ENCODE data around the gene ACAD8.
A peak's percentile ranks its signal among the peaks of the same experiment; 100 is the strongest.
"Not testable (repeated sequence)": the region's sequence is repeated elsewhere in the genome, so short reads cannot be mapped to it uniquely, and the experiment has no call there.

The ACAD8 gene

GRCh38 chr11:134267966-134268365 lies 14.6 kb downstream of the ACAD8 start:
- no peak for DNase-seq

DNA sequence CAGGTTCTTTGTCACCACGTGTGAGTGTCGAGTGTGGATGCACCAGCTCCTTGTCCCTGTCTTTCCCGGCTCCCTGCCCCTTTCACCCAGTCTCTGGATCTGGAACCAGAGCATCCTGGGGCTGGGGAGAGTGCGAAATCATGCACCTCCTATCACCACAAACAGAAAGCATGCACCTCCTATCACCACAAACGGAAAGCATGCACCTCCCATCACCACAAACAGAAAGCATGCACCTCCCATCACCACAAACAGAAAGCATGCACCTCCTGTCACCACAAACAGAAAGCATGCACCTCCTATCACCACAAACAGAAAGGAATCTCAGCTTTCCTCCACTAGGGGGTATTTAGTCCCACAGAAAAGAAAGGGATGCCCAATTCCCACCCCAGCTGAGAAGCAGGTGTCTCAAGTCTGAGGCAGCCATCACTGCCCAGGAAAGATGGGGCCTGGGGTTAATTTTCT lies 16.9 kb downstream of the ACAD8 start:
- DNase-seq, result peak in 1 of 5 donors; percentile 83

GRCh38 chr11:134271978-134272377 lies 18.6 kb downstream of the ACAD8 start:
- no peak for DNase-seq

DNA sequence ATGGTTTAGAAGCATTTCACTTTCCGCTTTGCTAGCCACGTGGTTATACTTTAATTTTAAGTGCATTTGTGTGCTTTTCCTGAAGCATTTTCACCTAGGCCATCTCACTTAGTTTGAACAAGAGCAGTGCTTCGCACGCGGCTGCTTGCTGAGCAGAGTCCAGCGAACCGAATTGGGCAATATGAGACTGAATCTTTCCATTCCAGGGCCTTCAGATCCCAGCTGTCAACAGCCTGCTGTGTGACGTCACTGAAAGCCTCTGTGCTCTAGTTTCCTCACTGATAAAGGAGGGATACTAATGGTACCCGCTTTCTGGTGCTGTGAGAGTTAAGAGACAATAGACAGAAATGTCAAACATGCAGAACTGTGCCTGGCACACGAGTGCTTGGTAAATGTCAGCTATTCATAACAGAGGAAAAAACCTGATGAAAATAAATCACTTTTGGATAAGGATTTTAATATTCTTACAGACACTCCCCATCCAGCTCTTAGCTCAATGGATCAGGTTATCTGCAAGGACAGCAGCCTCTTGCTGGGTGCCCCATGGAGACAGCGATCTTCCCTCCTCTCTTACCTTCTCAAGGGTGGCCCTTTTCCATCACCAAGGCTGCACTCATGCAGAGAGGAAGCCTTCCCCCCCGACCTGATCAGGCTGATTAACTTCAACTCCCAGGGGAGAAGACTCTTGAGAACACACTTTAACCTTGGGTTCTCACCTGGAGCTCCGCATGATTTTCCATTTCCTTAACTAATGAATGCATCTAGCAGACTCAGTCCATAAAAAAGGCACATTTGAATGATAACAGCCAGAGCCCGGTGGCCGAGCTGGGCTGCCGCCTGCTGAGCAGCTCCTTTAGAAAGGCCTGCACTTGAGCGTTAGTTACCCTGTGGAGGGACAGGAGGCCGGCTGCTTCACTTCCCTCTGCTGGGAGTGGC lies 19.3 kb downstream of the ACAD8 start:
- no peak for DNase-seq

GRCh38 chr11:134273317-134273712 lies 19.9 kb downstream of the ACAD8 start:
- no peak for DNase-seq

DNA sequence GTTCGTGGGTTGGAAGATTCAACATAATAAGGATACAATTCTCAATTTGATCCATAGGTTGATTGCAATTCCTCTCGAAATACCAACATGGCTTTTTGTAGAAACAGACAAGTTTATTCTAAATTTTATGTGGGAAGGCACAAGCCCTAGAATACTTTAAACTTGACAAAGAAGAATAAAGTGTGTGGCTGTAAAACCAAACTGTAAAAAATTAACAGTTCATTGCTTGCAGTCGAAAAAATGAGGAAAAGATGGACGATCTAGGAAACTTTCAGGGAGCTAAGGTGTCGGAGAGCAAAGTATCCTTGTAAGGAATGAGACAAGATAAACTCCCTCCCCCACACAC lies 21.8 kb downstream of the ACAD8 start:
- DNase-seq, result no peak

- DNase-seq, result peak; percentile 51 to 88 (median 70)
Observed at GRCh38 chr11:134275534-134276395, 22.4 kb downstream of the ACAD8 start, which contains the start of gene GLB1L3. Gene GLB1L3 (plus strand): TSS chr11:134276379. CDS start chr11:134276741, 362 bp downstream.

GRCh38 chr11:134276396-134277182 lies 23.2 kb downstream of the ACAD8 start:
- no peak for DNase-seq

DNA sequence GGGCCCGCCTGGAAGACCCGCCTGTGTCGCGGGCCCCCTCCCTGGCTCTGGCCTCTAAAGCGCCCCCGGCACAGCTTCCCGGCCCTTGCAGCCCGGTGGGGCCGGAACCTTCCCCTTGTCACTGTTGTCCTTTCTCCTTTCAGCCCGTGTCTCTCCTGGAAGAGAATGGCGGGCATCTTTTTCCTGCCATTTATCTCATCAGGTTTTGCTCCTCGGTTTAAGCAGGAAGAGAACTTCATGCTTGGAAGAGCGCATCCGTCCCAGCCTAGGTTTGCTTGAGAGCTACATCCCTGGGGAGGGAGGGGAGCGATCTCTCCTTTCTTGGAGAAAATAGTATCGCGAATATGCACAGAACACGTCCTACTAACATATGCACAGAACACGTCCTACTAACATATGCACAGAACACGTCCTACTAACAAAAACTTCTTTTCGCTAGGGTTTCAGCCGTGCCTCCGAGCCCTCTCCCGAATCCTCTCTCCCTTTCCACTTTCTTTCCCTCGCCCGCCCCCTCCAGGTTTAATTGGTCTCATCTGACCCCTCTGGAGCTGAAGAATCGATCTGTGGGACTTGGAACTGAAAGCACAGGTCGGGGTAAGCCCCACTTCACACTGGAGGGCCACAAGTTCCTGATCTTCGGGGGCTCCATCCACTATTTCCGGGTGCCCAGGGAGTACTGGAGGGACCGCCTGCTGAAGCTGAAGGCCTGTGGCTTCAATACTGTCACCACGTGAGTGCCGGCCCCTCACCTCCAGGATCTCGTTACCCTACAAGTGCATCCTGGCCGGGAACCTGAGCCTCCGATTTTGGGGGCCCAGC lies 24.0 kb downstream of the ACAD8 start:
- no peak for DNase-seq

DNA sequence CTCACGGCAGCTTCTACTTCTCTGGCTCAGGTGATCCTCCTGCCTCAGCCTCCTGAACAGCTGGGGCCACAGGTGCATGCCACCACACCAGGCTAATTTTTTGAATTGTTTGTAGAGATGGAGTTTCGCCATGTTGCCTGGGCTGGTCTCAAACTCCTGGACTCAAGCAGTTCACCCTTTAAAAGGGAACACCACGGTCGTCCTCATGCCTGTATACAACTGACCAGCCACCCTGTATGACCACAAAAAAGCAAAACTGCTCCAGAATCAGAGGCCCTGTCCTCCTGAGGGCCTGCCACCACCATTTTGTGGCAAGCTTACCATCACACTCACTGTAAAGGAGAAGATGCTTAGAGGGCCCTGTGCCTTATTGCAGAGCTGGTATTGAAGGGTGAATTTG lies 25.0 kb downstream of the ACAD8 start:
- no peak for DNase-seq

DNA sequence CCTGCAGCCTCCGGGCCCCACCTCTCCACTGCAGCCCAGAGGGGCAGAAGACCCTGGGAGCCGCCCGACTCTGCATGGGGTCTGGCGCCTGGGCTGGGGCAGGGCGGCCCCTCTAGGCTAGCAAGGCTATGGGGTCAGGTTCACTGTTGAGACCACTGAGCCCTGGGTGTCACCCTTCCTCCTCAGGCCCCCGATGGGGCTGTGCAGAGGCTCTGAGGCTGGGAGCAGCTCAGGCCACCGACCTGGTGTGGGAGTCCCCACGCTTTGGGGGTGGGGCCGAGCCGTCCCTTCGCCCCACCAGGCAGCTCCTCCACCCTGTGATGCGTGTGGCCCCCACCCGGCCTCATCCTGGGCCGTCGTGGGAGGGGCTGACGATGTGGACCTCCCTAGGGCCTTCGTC lies 28.3 kb downstream of the ACAD8 start:
- DNase-seq, result not testable (repeated sequence)

- DNase-seq, result no peak
Observed at GRCh38 chr11:134282121-134283045, 29.0 kb downstream of the ACAD8 start.

GRCh38 chr11:134283461-134284230 lies 30.3 kb downstream of the ACAD8 start:
- DNase-seq, result no peak

DNA sequence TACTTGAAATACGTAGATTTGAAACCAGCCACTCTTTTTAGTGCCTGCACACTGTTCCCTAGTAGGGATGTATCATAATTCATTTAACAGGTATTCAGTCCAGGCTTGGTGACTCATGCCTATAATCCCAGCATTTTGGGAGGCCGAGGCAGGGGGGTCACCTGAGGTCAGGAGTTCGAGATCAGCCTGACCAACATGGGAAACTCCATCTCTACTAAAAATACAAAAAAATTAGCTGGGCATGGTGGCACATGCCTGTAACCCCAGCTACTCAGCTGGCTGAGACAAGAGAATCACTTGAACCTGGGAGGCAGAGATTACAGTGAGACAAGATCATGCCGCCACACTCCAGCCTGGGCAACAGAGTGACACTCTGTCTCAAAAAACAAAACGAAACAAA lies 31.0 kb downstream of the ACAD8 start:
- DNase-seq, result not testable (repeated sequence)

- DNase-seq, result no peak
Observed at GRCh38 chr11:134287561-134287960, 34.2 kb downstream of the ACAD8 start.

DNA sequence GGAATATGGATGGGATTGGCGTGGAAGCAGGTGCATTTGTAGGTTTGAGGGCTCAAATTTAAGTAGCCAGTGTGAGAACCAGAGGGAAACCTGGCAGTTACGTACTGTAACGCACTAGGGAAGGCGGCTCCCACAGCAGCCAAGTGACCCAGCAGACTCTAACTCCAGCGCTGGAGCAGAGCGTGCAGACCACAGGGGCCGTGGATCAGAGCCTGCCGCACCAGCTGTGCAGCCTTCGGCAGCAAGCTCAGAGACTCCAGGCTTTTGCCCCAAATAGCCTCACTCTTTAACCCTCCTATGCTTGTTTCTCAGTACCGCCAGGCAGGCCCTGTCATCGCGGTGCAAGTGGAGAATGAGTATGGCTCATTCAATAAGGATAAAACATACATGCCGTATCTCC lies 35.1 kb downstream of the ACAD8 start:
- no peak for DNase-seq

- DNase-seq, result no peak
Observed at GRCh38 chr11:134289167-134289566, 35.8 kb downstream of the ACAD8 start.

GRCh38 chr11:134289789-134290188 lies 36.4 kb downstream of the ACAD8 start:
- DNase-seq, result no peak

- DNase-seq, result no peak
Observed at GRCh38 chr11:134290646-134291045, 37.3 kb downstream of the ACAD8 start.

DNA sequence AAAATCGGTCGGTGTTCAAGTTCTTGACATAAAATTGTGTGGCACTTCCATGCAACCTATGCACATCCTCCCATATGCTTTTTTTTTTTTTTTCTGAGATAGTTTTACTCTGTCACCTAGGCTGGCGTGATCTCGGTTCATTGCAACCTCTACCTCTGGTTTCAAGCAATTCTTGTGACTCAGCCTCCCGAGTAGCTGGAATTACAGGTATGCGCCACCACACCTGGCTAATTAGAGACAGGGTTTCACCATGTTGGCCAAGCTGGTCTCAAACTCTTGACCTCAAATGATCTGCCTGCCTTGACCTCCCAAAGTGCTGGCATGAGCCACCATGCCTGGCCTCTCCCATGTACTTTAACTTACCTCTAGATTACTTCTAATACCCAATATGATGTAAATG lies 37.8 kb downstream of the ACAD8 start:
- no peak for DNase-seq

Measured in T-helper 1 cell (primary cell).